CD14-positive monocyte (primary cell): ENCODE data around the gene SEMA3D. TPM values are rescaled to one million over a fixed set of nuclear protein-coding genes. Genes with fewer than 3 reads are reported as not detected.

Source experiments
- DNase-seq, 3 donors: peaks; one replicate each; pipeline ENCODE4 v3.0.0-alpha.2; 2011 to 2022
- H2AFZ ChIP-seq: 2 replicates; pipeline ENCODE4 v1.6.0; 2012; ENCODE audit warnings: mild to moderate bottlenecking, low read depth, low read length, inconsistent platforms; ENCODE audit not compliant: insufficient read depth, poor library complexity, severe bottlenecking
- H3K27ac ChIP-seq, 2 donors: 1 replicate in 1 of 2; 2 replicates in 1 of 2; pipeline ENCODE4 v1.5.1; 2012 to 2013; ENCODE audit warnings: low read length in 2 of 2, control low read depth in 1 of 2, inconsistent platforms in 1 of 2, low read depth in 1 of 2, mild to moderate bottlenecking in 1 of 2
- H3K27me3 ChIP-seq, 2 donors: one replicate each; pipeline versions ENCODE4 v1.6.0 to v1.6.1; 2011 to 2013; ENCODE audit warnings: low read length in 2 of 2; ENCODE audit not compliant: control insufficient read depth in 2 of 2, insufficient read depth in 2 of 2
- H3K36me3 ChIP-seq, 2 donors: replicated peaks in 1 of 2; 1 replicate in 1 of 2; 2 replicates in 1 of 2; pipeline versions ENCODE4 v1.5.1 to v1.6.1; 2012 to 2013; ENCODE audit warnings: low read length in 2 of 2, control low read depth in 1 of 2, inconsistent platforms in 1 of 2, mild to moderate bottlenecking in 1 of 2; ENCODE audit not compliant: insufficient read depth in 2 of 2, control insufficient read depth in 1 of 2
- H3K4me1 ChIP-seq, 2 donors: 1 replicate in 1 of 2; 2 replicates in 1 of 2; pipeline versions ENCODE4 v1.5.1 to v1.6.1; 2012 to 2013; ENCODE audit warnings: low read length in 2 of 2, control low read depth in 1 of 2, inconsistent platforms in 1 of 2, mild to moderate bottlenecking in 1 of 2, moderate library complexity in 1 of 2; ENCODE audit not compliant: insufficient read depth in 2 of 2, control insufficient read depth in 1 of 2
- H3K4me2 ChIP-seq: replicated peaks from 2 replicates; pipeline ENCODE3; 2012; ENCODE audit warnings: low read length, moderate library complexity, mild to moderate bottlenecking; ENCODE audit not compliant: poor library complexity, severe bottlenecking; ENCODE audit errors: extremely low read depth
- H3K4me3 ChIP-seq, 3 experiments: fragments of 200-600 bp in 1 of 3; sonication (generic) in 1 of 3; replicated peaks in 1 of 3; 1 replicate in 2 of 3; 2 replicates in 1 of 3; pipeline ENCODE4 v1.5.1; 2011 to 2013; ENCODE audit warnings: low read length in 3 of 3, mild to moderate bottlenecking in 3 of 3, control low read depth in 2 of 3, low read depth in 2 of 3, inconsistent platforms in 1 of 3, moderate library complexity in 1 of 3
- H3K79me2 ChIP-seq: 2 replicates; pipeline ENCODE4 v1.6.0; 2012; ENCODE audit warnings: mild to moderate bottlenecking, control low read depth, inconsistent platforms, low read length, moderate library complexity; ENCODE audit not compliant: insufficient read depth
- H3K9ac ChIP-seq: 2 replicates; pipeline ENCODE4 v1.6.0; 2017; ENCODE audit warnings: low read length, mild to moderate bottlenecking; ENCODE audit not compliant: insufficient read depth, poor library complexity, severe bottlenecking
- H3K9me3 ChIP-seq, 2 donors: replicated peaks in 1 of 2; 1 replicate in 1 of 2; 2 replicates in 1 of 2; pipeline versions ENCODE4 v1.5.1 to v1.6.1; 2012 to 2013; ENCODE audit warnings: low read length in 2 of 2, control low read depth in 1 of 2; ENCODE audit not compliant: control insufficient read depth in 1 of 2, insufficient read depth in 1 of 2
- H4K20me1 ChIP-seq: 2 replicates; pipeline ENCODE4 v1.6.0; 2012; ENCODE audit warnings: mild to moderate bottlenecking, low read length, control low read depth, moderate library complexity; ENCODE audit not compliant: insufficient read depth
- H3K27ac Mint-ChIP-seq, 7 donors: one replicate each; pipeline ENCODE4 v1.8.0; 2020; ENCODE audit warnings: mild to moderate bottlenecking in 7 of 7, mixed read lengths in 7 of 7, moderate library complexity in 6 of 7, inconsistent platforms in 2 of 7
- H3K27me3 Mint-ChIP-seq, 3 donors: one replicate each; pipeline ENCODE4 v1.8.0; 2021 to 2022; ENCODE audit warnings: low read depth in 3 of 3, mild to moderate bottlenecking in 3 of 3, mixed read lengths in 3 of 3, moderate library complexity in 3 of 3, inconsistent platforms in 1 of 3
- H3K36me3 Mint-ChIP-seq, 2 donors: one replicate each; pipeline ENCODE4 v1.8.0; 2020; ENCODE audit warnings: mixed read lengths in 2 of 2, inconsistent platforms in 1 of 2, mild to moderate bottlenecking in 1 of 2
- H3K4me1 Mint-ChIP-seq: one replicate; pipeline ENCODE4 v1.8.0; 2020; ENCODE audit warnings: mild to moderate bottlenecking, mixed read lengths
- H3K4me3 Mint-ChIP-seq, 2 donors: one replicate each; pipeline ENCODE4 v1.8.0; 2020; ENCODE audit warnings: mild to moderate bottlenecking in 2 of 2, mixed read lengths in 2 of 2, moderate library complexity in 1 of 2
- H3K9me3 Mint-ChIP-seq, 7 donors: one replicate each; pipeline ENCODE4 v1.8.0; 2020 to 2022; ENCODE audit warnings: mixed read lengths in 7 of 7, mild to moderate bottlenecking in 6 of 7, moderate library complexity in 6 of 7, inconsistent platforms in 2 of 7
- CTCF ChIP-seq: fragments of 200-600 bp; IDR thresholded peaks from one replicate; pipeline ENCODE4 v1.8.0; 2022; ENCODE audit warnings: antibody characterized with exemption, mild to moderate bottlenecking
- WGBS: methylation state at CpG from one replicate; pipeline ENCODE4 v1.1.5; 2013; ENCODE audit warnings: missing lambda C conversion rate; ENCODE audit not compliant: insufficient coverage; 5-methylcytosine and 5-hydroxymethylcytosine counted together
- intact Hi-C, 2 donors: fragments of 100-400 bp; cut with micrococcal nuclease; formaldehyde crosslinking; loops; one replicate each; pipeline versions ENCODE4 v1.15.0 to v1.15.1; 2023
- polyA plus RNA-seq, 3 donors: library from polyadenylated mRNA; depleted of rRNA in 1 of 3; unstranded in 2 of 3; stranded (reverse) in 1 of 3; fragments of 300-500 nt in 2 of 3; fragments of >200 nt in 1 of 3; fragmentation: Illumina TruSeq in 2 of 3; gene quantifications; 1 replicate in 2 of 3; 2 replicates in 1 of 3; pipeline ENCODE4 v1.2.3, GENCODE V29; 2012 to 2021

SEMA3D gene
- polyA plus RNA-seq, 3 donors: not detected

GRCh38 chr7:85114342-85114741 is 72.5 kb downstream of the SEMA3D start:
- no peaks in the 10 kb centered on the region for H4K20me1 ChIP-seq
- Mint-ChIP-seq H3K9me3 (peaks cover 0 to 3% (median 0%) of the 10 kb centered on the region in 7 donors), H3K27ac (no peak overlapping the region), H3K36me3 (no peaks in the 10 kb centered on the region), H3K27me3 (peaks cover 0 to 2% (median 0%) of the 10 kb centered on the region in 3 donors), H3K4me3 (no peak overlapping the region), H3K4me1 (no peaks in the 10 kb centered on the region)
- H3K27ac ChIP-seq: no peak overlapping the region
- no peaks in the 10 kb centered on the region for H3K36me3 ChIP-seq
- H3K27me3 ChIP-seq: no peaks in the 10 kb centered on the region
- DNase-seq: no peak
- no peaks in the 10 kb centered on the region for H3K9me3 ChIP-seq
- no peak for TF ChIP-seq CTCF
- no peak overlapping the region for H2AFZ ChIP-seq
- intact Hi-C loops: no loop called here
- no peaks in the 10 kb centered on the region for H3K4me1 ChIP-seq
- no peak overlapping the region for H3K9ac ChIP-seq
- H3K4me2 ChIP-seq: no peak overlapping the region
- H3K4me3 ChIP-seq: no peak overlapping the region
- WGBS: 80% methylated on average over 1 of the region's 4 CpGs
- no peaks in the 10 kb centered on the region for H3K79me2 ChIP-seq

- H3K36me3 Mint-ChIP-seq: no peaks in the 10 kb centered on the region
- no peak overlapping the region for H3K27ac Mint-ChIP-seq
- no peak for TF ChIP-seq CTCF
- H3K9me3 Mint-ChIP-seq: peaks cover 0 to 4% (median 0%) of the 10 kb centered on the region in 7 donors
- peaks cover 0 to 2% (median 2%) of the 10 kb centered on the region in 3 donors for H3K27me3 Mint-ChIP-seq
- no peaks in the 10 kb centered on the region for H3K9me3 ChIP-seq
- no peak overlapping the region for H3K4me3 ChIP-seq
- H3K27ac ChIP-seq: no peak overlapping the region
- DNase-seq: no peak
- H2AFZ ChIP-seq: no peak overlapping the region
- no peak overlapping the region for H3K4me3 Mint-ChIP-seq
- no peaks in the 10 kb centered on the region for H3K4me1 Mint-ChIP-seq
- no peak overlapping the region for H3K4me2 ChIP-seq
- no peaks in the 10 kb centered on the region for H3K36me3 ChIP-seq
- H3K4me1 ChIP-seq: no peaks in the 10 kb centered on the region
- H4K20me1 ChIP-seq: no peaks in the 10 kb centered on the region
- no peaks in the 10 kb centered on the region for H3K27me3 ChIP-seq
- H3K9ac ChIP-seq: no peak overlapping the region
- WGBS: 83% methylated on average over 1 of the region's 1 CpG
- no peaks in the 10 kb centered on the region for H3K79me2 ChIP-seq
- intact Hi-C loops: no loop called here
Observed at GRCh38 chr7:85111761-85112160, 75.1 kb downstream of the SEMA3D start.
